Vagina (tissue), 2 donors: ENCODE measurements around the gene LIMD2. TPM values are rescaled to one million over a fixed set of nuclear protein-coding genes. Genes with fewer than 3 reads are reported as not detected.
"Not testable (repeated sequence)": the region's sequence is repeated elsewhere in the genome, so short reads cannot be mapped to it uniquely, and the experiment has no call there.

Experiments used
- DNase-seq, 2 donors: peaks; one replicate each; pipeline ENCODE4 v3.0.0-alpha.2; 2017; ENCODE audit errors: extremely low spot score in 2 of 2
- H3K27ac ChIP-seq: fragments of 200-600 bp; sonication (generic); one replicate; pipeline ENCODE4 v1.5.1; 2019
- H3K27me3 ChIP-seq: fragments of 200-600 bp; sonication (generic); one replicate; pipeline ENCODE4 v1.5.1; 2019
- H3K36me3 ChIP-seq, 2 donors: fragments of 200-600 bp; sonication (generic); one replicate each; pipeline ENCODE4 v1.5.1; 2017 to 2019
- H3K4me1 ChIP-seq: fragments of 200-600 bp; sonication (generic); one replicate; pipeline ENCODE4 v1.5.1; 2019
- H3K4me3 ChIP-seq, 2 donors: fragments of 200-600 bp; sonication (generic); 1 replicate in 1 of 2; 2 replicates in 1 of 2; pipeline ENCODE4 v1.5.1; 2016 to 2019
- H3K9me3 ChIP-seq: fragments of 200-600 bp; sonication (generic); one replicate; pipeline ENCODE4 v1.5.1; 2019
- CTCF ChIP-seq, 3 experiments: fragments of 450-650 bp in 2 of 3; fragments of 200-600 bp in 1 of 3; sonication (generic) in 1 of 3; IDR thresholded peaks; one replicate each; pipeline ENCODE4 v1.5.1; 2017 to 2019; ENCODE audit warnings: antibody characterized with exemption in 3 of 3, mild to moderate bottlenecking in 2 of 3, moderate library complexity in 2 of 3
- POLR2A ChIP-seq, 2 donors: fragments of 450-650 bp; IDR thresholded peaks; one replicate each; pipeline ENCODE4 v1.6.1; 2017; ENCODE audit warnings: antibody characterized with exemption in 2 of 2, mild to moderate bottlenecking in 2 of 2, moderate library complexity in 2 of 2
- POLR2AphosphoS5 ChIP-seq, 2 donors: sonication (generic); formaldehyde crosslinking; IDR thresholded peaks; one replicate each; pipeline ENCODE4 v1.9.0; 2017; ENCODE audit warnings: antibody characterized with exemption in 2 of 2, mild to moderate bottlenecking in 2 of 2, low read depth in 1 of 2; ENCODE audit not compliant: insufficient read depth in 1 of 2
- intact Hi-C: fragments of 100-400 bp; cut with DNase I; formaldehyde crosslinking; loops from one replicate; pipeline ENCODE4 v1.15.1; 2023
- total RNA-seq: library from RNA; depleted of rRNA; stranded (reverse); fragments of >200 nt; gene quantifications from one replicate; pipeline ENCODE4 v1.2.3, GENCODE V29; 2016

Gene LIMD2
- total RNA-seq, 1 donor from 2014 or later, result 22.6 TPM

DNA sequence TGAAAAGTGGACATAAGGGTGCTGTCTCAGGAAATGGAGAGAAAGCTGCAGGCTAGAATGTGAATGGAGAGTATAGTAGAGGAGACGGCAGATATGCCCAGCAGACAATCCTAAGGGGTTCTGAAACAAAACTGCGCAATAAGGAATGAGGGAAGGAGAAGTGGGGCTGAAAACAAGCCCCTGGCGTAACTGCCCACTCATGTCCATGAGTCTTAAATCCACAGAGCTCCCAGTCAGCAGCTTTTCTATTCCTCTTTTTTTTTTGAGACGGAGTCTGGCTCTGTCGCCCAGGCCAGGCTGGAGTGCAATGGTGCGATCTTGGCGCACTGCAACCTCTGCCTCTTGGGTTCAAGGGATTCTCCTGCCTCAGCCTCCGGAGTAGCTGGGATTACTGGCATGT, 35.8 kb upstream of the LIMD2 start:
- no peaks in the 10 kb centered on the region for H3K27me3 ChIP-seq
- TF ChIP-seq CTCF (IDR thresholded peaks at IDR 0.05) (no peak), POLR2A (IDR thresholded peaks at IDR 0.05) (no peak), POLR2AphosphoS5 (IDR thresholded peaks at IDR 0.05; ENCODE audit: insufficient read depth in 1 of 2, low read depth in 1 of 2) (no peak)
- peaks cover 9% of the 10 kb centered on the region for H3K4me1 ChIP-seq
- no peak for DNase-seq
- intact Hi-C loops, result no loop called here
- no peak overlapping the region for H3K4me3 ChIP-seq
- H3K27ac ChIP-seq, result no peak overlapping the region
- no peaks in the 10 kb centered on the region for H3K36me3 ChIP-seq
- no peaks in the 10 kb centered on the region for H3K9me3 ChIP-seq

DNA sequence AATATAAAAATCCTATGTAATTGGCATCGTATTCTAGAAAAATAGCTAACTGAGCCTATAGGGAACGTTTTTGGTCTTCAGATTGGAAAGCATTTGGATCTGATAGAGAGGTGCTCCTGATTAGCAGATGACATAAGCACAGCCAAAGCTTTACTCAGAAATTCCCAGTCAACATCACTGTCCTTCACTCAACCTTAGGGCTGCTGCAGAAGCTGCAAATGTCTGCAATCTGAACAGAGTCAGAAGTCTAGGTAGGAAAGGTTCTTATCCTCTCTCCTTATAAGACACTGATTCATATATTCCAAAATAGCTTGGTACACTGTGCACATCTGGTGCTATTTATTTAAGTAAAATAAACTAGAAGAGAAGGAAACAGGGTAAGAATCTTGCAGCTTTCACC, 22.5 kb upstream of the LIMD2 start:
- peaks cover 0 to 15% of the 10 kb centered on the region in 2 donors for H3K36me3 ChIP-seq

GRCh38 chr17:63720194-63720593, 20.3 kb upstream of the LIMD2 start:
- DNase-seq, H3K4me3 ChIP-seq, H3K27ac ChIP-seq, H3K9me3 ChIP-seq, intact Hi-C loops, H3K36me3 ChIP-seq, H3K27me3 ChIP-seq, H3K4me1 ChIP-seq: not testable (repeated sequence)

More for the DNA sequence above, 22.5 kb upstream of the LIMD2 start:
- no peak for TF ChIP-seq POLR2AphosphoS5 (IDR thresholded peaks at IDR 0.05; ENCODE audit: insufficient read depth in 1 of 2, low read depth in 1 of 2)
- TF ChIP-seq CTCF (IDR thresholded peaks at IDR 0.05), result no peak
- TF ChIP-seq POLR2A (IDR thresholded peaks at IDR 0.05), result no peak
- H3K4me3 ChIP-seq, result no peak overlapping the region
- intact Hi-C loops, result no loop called here
- H3K27me3 ChIP-seq, result no peaks in the 10 kb centered on the region
- H3K9me3 ChIP-seq, result no peaks in the 10 kb centered on the region
- H3K4me1 ChIP-seq, result no peaks in the 10 kb centered on the region
- DNase-seq, result no peak
- no peak overlapping the region for H3K27ac ChIP-seq

DNA sequence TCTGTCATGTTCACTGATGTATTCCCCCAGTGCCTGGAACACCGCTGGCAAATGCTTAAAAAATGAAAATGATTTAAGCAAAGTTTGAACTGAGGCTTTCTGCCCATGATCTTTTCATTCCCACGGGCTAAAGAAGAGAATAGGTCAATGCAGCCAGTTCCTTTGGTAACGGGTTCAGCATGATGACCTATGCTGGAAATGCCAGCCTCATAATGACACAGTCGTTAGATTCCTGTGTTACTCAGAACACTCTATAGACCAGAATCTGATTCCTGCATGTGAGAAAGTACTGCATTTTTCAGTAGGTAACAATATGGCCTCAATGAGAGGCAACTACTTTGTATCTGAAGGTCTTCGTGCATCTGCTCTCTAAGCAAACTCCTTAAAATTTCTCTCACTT, 19.1 kb upstream of the LIMD2 start:
- intact Hi-C loops, result no loop called here

DNA sequence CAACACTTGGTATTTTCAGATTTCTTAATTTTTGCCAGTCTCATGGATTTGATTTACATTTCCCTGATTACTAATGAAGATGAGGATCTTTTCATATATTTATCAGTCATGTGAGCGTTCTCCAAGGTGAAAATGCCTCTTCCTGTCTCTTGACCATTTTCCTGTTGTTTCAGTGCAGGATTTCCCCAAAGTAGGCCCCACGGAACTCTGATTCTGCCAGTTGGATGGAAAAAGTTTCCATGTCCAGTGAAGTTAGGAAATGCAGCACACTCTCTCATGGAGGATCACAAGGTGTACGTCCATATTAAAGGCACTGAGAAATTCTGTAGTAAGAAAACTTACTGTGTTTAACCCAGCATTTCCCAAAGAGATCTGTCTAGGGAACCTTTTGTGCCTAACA, 16.5 kb upstream of the LIMD2 start:
- Histone ChIP-seq H3K36me3 (peaks cover 0 to 20% of the 10 kb centered on the region in 2 donors), H3K9me3 (no peaks in the 10 kb centered on the region), H3K27me3 (no peaks in the 10 kb centered on the region), H3K27ac (no peak overlapping the region), H3K4me1 (no peaks in the 10 kb centered on the region), H3K4me3 (no peak overlapping the region)
- TF ChIP-seq POLR2A (IDR thresholded peaks at IDR 0.05) (no peak), CTCF (IDR thresholded peaks at IDR 0.05) (no peak), POLR2AphosphoS5 (IDR thresholded peaks at IDR 0.05; ENCODE audit: insufficient read depth in 1 of 2, low read depth in 1 of 2) (no peak)
- DNase-seq, result no peak
- intact Hi-C loops, result no loop called here

More for the DNA sequence above, 19.1 kb upstream of the LIMD2 start:
- TF ChIP-seq CTCF (IDR thresholded peaks at IDR 0.05) (no peak), POLR2A (IDR thresholded peaks at IDR 0.05) (no peak), POLR2AphosphoS5 (IDR thresholded peaks at IDR 0.05; ENCODE audit: insufficient read depth in 1 of 2, low read depth in 1 of 2) (no peak)
- Histone ChIP-seq H3K9me3 (no peaks in the 10 kb centered on the region), H3K27me3 (no peaks in the 10 kb centered on the region), H3K4me1 (no peaks in the 10 kb centered on the region), H3K4me3 (no peak overlapping the region), H3K27ac (no peak overlapping the region), H3K36me3 (no peaks in the 10 kb centered on the region)
- no peak for DNase-seq
